Duodenal mucosa (tissue), 2 donors: ENCODE data around the gene WDR35.

Source experiments
- H3K27ac ChIP-seq: one replicate; pipeline ENCODE4 v1.7.0; 2013; ENCODE audit warnings: low read depth, low read length
- H3K27me3 ChIP-seq, 2 donors: one replicate each; pipeline ENCODE4 v1.7.0; 2013; ENCODE audit warnings: low read length in 2 of 2, control low read depth in 1 of 2; ENCODE audit not compliant: insufficient read depth in 2 of 2, control insufficient read depth in 1 of 2
- H3K36me3 ChIP-seq, 2 donors: one replicate each; pipeline ENCODE4 v1.7.0; 2013; ENCODE audit warnings: low read length in 2 of 2, control low read depth in 1 of 2; ENCODE audit not compliant: insufficient read depth in 2 of 2, control insufficient read depth in 1 of 2
- H3K4me1 ChIP-seq, 2 donors: one replicate each; pipeline ENCODE4 v1.7.0; 2013; ENCODE audit warnings: low read length in 2 of 2, control low read depth in 1 of 2; ENCODE audit not compliant: insufficient read depth in 2 of 2, control insufficient read depth in 1 of 2
- H3K4me3 ChIP-seq, 2 donors: one replicate each; pipeline ENCODE4 v1.7.0; 2013; ENCODE audit warnings: low read length in 2 of 2, low read depth in 1 of 2
- H3K9ac ChIP-seq, 2 donors: one replicate each; pipeline ENCODE4 v1.7.0; 2013; ENCODE audit warnings: low read length in 2 of 2, low read depth in 1 of 2
- H3K9me3 ChIP-seq, 2 donors: one replicate each; pipeline ENCODE4 v1.7.0; 2013; ENCODE audit warnings: low read length in 2 of 2, control low read depth in 1 of 2; ENCODE audit not compliant: control insufficient read depth in 1 of 2

Gene WDR35

GRCh38 chr2:20025065-20025786 is 35.3 kb upstream of the WDR35 start:
- Histone ChIP-seq H3K9me3 (no peaks in the 10 kb centered on the region), H3K4me1 (peaks cover 6% of the 10 kb centered on the region in 2 donors), H3K4me3 (no peak overlapping the region), H3K27ac (no peak overlapping the region), H3K27me3 (no peaks in the 10 kb centered on the region), H3K36me3 (peaks cover 4 to 13% of the 10 kb centered on the region in 2 donors), H3K9ac (no peak overlapping the region)

GRCh38 chr2:20023688-20024087 is 33.8 kb upstream of the WDR35 start:
- H3K9ac ChIP-seq: no peak overlapping the region
- H3K27ac ChIP-seq: no peak overlapping the region
- H3K4me1 ChIP-seq: peaks cover 6% of the 10 kb centered on the region in 2 donors
- no peaks in the 10 kb centered on the region for H3K9me3 ChIP-seq
- H3K36me3 ChIP-seq: peaks cover 0 to 4% of the 10 kb centered on the region in 2 donors
- H3K27me3 ChIP-seq: no peaks in the 10 kb centered on the region
- H3K4me3 ChIP-seq: no peak overlapping the region

- Histone ChIP-seq H3K9ac (no peak overlapping the region), H3K36me3 (no peaks in the 10 kb centered on the region), H3K9me3 (no peaks in the 10 kb centered on the region), H3K27ac (no peak overlapping the region), H3K27me3 (no peaks in the 10 kb centered on the region), H3K4me3 (no peak overlapping the region), H3K4me1 (no peaks in the 10 kb centered on the region)
Observed at GRCh38 chr2:20021405-20022009, 31.6 kb upstream of the WDR35 start.

- no peaks in the 10 kb centered on the region for H3K9me3 ChIP-seq
- H3K27ac ChIP-seq: no peak overlapping the region
- no peaks in the 10 kb centered on the region for H3K4me1 ChIP-seq
- no peaks in the 10 kb centered on the region for H3K27me3 ChIP-seq
- H3K36me3 ChIP-seq: no peaks in the 10 kb centered on the region
- H3K4me3 ChIP-seq: no peak overlapping the region
- H3K9ac ChIP-seq: no peak overlapping the region
Observed at GRCh38 chr2:20019747-20020146, 29.8 kb upstream of the WDR35 start.

GRCh38 chr2:20018601-20019152 is 28.8 kb upstream of the WDR35 start:
- Histone ChIP-seq H3K4me3 (no peak overlapping the region), H3K9ac (no peak overlapping the region), H3K36me3 (no peaks in the 10 kb centered on the region), H3K4me1 (no peaks in the 10 kb centered on the region), H3K9me3 (no peaks in the 10 kb centered on the region), H3K27me3 (peaks cover 0 to 3% of the 10 kb centered on the region in 2 donors), H3K27ac (no peak overlapping the region)

GRCh38 chr2:20016346-20016745 is 26.4 kb upstream of the WDR35 start:
- H3K9ac ChIP-seq: no peak overlapping the region
- H3K4me1 ChIP-seq: peaks cover 0 to 11% of the 10 kb centered on the region in 2 donors
- H3K27me3 ChIP-seq: peaks cover 12% of the 10 kb centered on the region in 2 donors
- no peak overlapping the region for H3K27ac ChIP-seq
- H3K4me3 ChIP-seq: no peak overlapping the region
- H3K36me3 ChIP-seq: no peaks in the 10 kb centered on the region
- H3K9me3 ChIP-seq: no peaks in the 10 kb centered on the region

GRCh38 chr2:20015482-20016083 is 25.7 kb upstream of the WDR35 start:
- Histone ChIP-seq H3K36me3 (no peaks in the 10 kb centered on the region), H3K27me3 (peaks cover 17 to 19% of the 10 kb centered on the region in 2 donors), H3K27ac (no peak overlapping the region), H3K9me3 (no peaks in the 10 kb centered on the region), H3K9ac (no peak overlapping the region), H3K4me1 (peaks cover 0 to 11% of the 10 kb centered on the region in 2 donors), H3K4me3 (no peak overlapping the region)

GRCh38 chr2:20013126-20013849 is 23.4 kb upstream of the WDR35 start:
- no peak overlapping the region for H3K9ac ChIP-seq
- H3K4me1 ChIP-seq: peaks cover 0 to 11% of the 10 kb centered on the region in 2 donors
- peaks cover 22 to 23% of the 10 kb centered on the region in 2 donors for H3K27me3 ChIP-seq
- no peak overlapping the region for H3K27ac ChIP-seq
- no peaks in the 10 kb centered on the region for H3K9me3 ChIP-seq
- H3K36me3 ChIP-seq: no peaks in the 10 kb centered on the region
- H3K4me3 ChIP-seq: peak overlapping the region; percentile 45 to 61

- Histone ChIP-seq H3K9me3 (no peaks in the 10 kb centered on the region), H3K27ac (no peak within 1 kb of the TSS), H3K9ac (no peak within 1 kb of the TSS), H3K36me3 (no peaks in the 10 kb centered on the region), H3K4me1 (peaks cover 0 to 11% of the 10 kb centered on the region in 2 donors), H3K4me3 (peak within 1 kb of the TSS; percentile 45 to 61), H3K27me3 (peaks cover 22 to 23% of the 10 kb centered on the region in 2 donors)
Observed at GRCh38 chr2:20012282-20013125, 22.6 kb upstream of the WDR35 start, which contains the start of gene MATN3. TSS of gene MATN3 (minus strand) at chr2:20012668. CDS start at chr2:20012631, 37 bp downstream.
